Transverse colon (tissue), 4 donors: ENCODE measurements around the gene PPIL1. TPM values are rescaled to one million over a fixed set of nuclear protein-coding genes. Genes with fewer than 3 reads are reported as not detected.

ENCODE experiments used
- DNase-seq: peaks from one replicate; pipeline ENCODE4 v3.0.0-alpha.2; 2019
- H3K27ac ChIP-seq, 4 donors: fragments of 200-600 bp; sonication (generic); 2 replicates each; pipeline ENCODE4 v1.5.1; 2016 to 2018; ENCODE audit warnings: inconsistent platforms in 4 of 4
- H3K27me3 ChIP-seq: fragments of 200-600 bp; sonication (generic); 2 replicates; pipeline ENCODE4 v1.5.1; 2017; ENCODE audit warnings: inconsistent platforms
- H3K36me3 ChIP-seq, 4 donors: fragments of 200-600 bp; sonication (generic); 2 replicates each; pipeline ENCODE4 v1.5.1; 2017 to 2019; ENCODE audit warnings: inconsistent platforms in 4 of 4
- H3K4me1 ChIP-seq, 4 donors: fragments of 200-600 bp; sonication (generic); 2 replicates each; pipeline ENCODE4 v1.5.1; 2017 to 2020; ENCODE audit warnings: inconsistent platforms in 4 of 4
- H3K4me3 ChIP-seq, 4 donors: fragments of 200-600 bp; sonication (generic); 1 replicate in 1 of 4; 2 replicates in 3 of 4; pipeline versions ENCODE4 v1.5.1 to v1.6.1; 2017 to 2019; ENCODE audit warnings: inconsistent platforms in 4 of 4
- H3K9me3 ChIP-seq, 2 donors: fragments of 200-600 bp; sonication (generic); 2 replicates each; pipeline ENCODE4 v1.5.1; 2017 to 2019; ENCODE audit warnings: inconsistent platforms in 2 of 2
- CTCF ChIP-seq, 5 experiments: fragments of 200-600 bp in 3 of 5; fragments of 450-650 bp in 2 of 5; sonication (generic) in 3 of 5; IDR thresholded peaks; 1 replicate in 2 of 5; 2 replicates in 3 of 5; pipeline ENCODE4 v1.5.1; 2016 to 2017; ENCODE audit warnings: antibody characterized with exemption in 5 of 5, inconsistent platforms in 3 of 5, mild to moderate bottlenecking in 2 of 5, moderate library complexity in 1 of 5
- EP300 ChIP-seq: sonication (generic); formaldehyde crosslinking; IDR thresholded peaks from one replicate; pipeline ENCODE4 v1.6.1; 2017; ENCODE audit warnings: antibody characterized with exemption, low read depth
- POLR2A ChIP-seq: fragments of 450-650 bp; IDR thresholded peaks from one replicate; pipeline ENCODE4 v1.6.1; 2016; ENCODE audit warnings: antibody characterized with exemption, mild to moderate bottlenecking, moderate library complexity
- POLR2AphosphoS5 ChIP-seq, 3 donors: sonication (generic); formaldehyde crosslinking; IDR thresholded peaks; one replicate each; pipeline ENCODE4 v1.6.1; 2016; ENCODE audit warnings: antibody characterized with exemption in 3 of 3
- WGBS, 2 donors: methylation state at CpG; one replicate each; pipeline ENCODE4 v1.1.5; 2018; ENCODE audit warnings: low coverage in 1 of 2; 5-methylcytosine and 5-hydroxymethylcytosine counted together
- in situ Hi-C, 4 donors: fragments of 200-750 bp; cut with MboI; loops; one replicate each; pipeline versions ENCODE4 v1.15.0 to v1.15.1; 2017; ENCODE audit warnings: low sequenced_read_pairs in 3 of 4, low pct_ligation_motif_present in 1 of 4, low pct_unique_long_range_greater_than_20kb in 1 of 4
- intact Hi-C: fragments of 100-400 bp; cut with DNase I; formaldehyde crosslinking; loops from one replicate; pipeline ENCODE4 v1.15.1; 2023; ENCODE audit warnings: low total_unique reads
- total RNA-seq, 4 donors: library from RNA; depleted of rRNA; stranded (reverse); fragments of >200 nt; gene quantifications; one replicate each; pipeline ENCODE4 v1.1.0, GENCODE V29; 2016

The PPIL1 gene
- total RNA-seq, 4 donors from 2014 or later = 1.00 to 5.6 (median 3.3) TPM

DNA sequence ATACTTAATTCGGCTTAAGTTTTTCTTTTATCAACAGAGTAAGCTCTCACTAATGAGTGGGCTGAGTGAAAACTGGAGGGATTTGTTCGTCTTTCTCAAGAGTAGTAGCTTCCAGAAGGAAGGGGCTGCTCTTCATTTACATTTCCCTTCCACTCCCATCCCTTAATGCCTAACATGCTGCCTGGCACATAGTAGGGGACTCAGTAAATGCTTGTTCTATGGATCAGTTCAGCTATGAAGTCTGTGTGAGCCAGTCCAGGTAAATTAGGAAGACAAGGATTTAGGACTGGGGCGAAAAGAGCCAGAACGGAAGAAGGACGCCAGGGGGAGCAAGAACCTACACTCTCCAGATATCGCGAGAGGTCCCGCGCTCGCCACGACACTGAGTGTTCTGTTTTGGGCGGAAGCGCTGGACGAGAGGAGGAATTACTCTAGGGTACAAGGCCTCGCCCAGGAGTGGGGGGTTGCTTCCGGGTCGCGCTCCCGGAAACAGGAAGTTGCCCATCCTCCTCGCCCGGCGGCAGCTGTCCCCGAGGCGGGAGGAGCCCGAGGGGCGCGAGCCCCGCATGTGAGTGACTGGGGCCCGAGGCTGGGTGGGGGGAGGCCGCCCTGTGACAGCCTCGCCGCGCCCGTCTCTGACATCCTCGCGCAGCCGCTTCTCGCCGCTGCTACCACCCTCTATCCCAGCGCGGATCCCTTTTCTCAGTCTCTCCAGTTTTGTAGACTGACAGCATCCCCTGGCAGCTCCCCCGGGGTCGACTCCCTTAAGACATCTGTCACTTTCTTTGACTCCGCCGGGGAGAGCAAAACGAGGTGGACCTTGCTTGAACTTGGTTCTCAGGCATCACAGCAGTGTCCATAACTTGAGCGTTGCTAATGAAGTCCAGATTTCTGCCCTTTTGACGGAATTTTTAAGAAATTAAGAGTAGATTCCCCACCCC, 11.1 kb upstream of the PPIL1 start, which contains the start of gene C6orf89:
C6orf89 (plus strand) TSS at position 492 of the 941 bp plus-strand sequence. CDS start 13,493 bp downstream, outside the sequence.
- DNase-seq = peak; percentile 98
- TF ChIP-seq CTCF (IDR thresholded peaks at IDR 0.05) (peak; percentile 81 to 99 (median 87)), POLR2AphosphoS5 (IDR thresholded peaks at IDR 0.05) (peak; percentile 75 to 87 (median 86)), POLR2A (peak; percentile 79), EP300 (no peak)
- Histone ChIP-seq H3K9me3 (no peaks in the 10 kb centered on the region), H3K27ac (peak within 1 kb of the TSS; percentile 81 to 91 (median 86)), H3K4me3 (peak within 1 kb of the TSS; percentile 55 to 98 (median 87)), H3K4me1 (peaks cover 0 to 28% (median 13%) of the 10 kb centered on the region in 4 donors), H3K27me3 (no peaks in the 10 kb centered on the region), H3K36me3 (no peaks in the 10 kb centered on the region)
- in situ Hi-C loops = loop anchor here (10.0 to 25.0 kb wide), 4 partner anchors 99 to 329 kb away; partner anchors contain the start of genes FGD2 (in 3 of the 4) and MTCH1 (in 1 of the 4)
- intact Hi-C loops = loop anchor here (10.0 kb wide), 1 partner anchor 329 kb away; no protein-coding TSS in a partner anchor
- 2 to 21% methylated on average over 5 to 41 of the region's 48 CpGs for WGBS, 2 donors

- in situ Hi-C loops (loop anchor here (10.0 to 25.0 kb wide), 4 partner anchors 100 to 330 kb away; partner anchors contain the start of genes FGD2 (in 3 of the 4) and MTCH1 (in 1 of the 4)), intact Hi-C loops (loop anchor here (10.0 kb wide), 1 partner anchor 330 kb away; no protein-coding TSS in a partner anchor)
- 96 to 100% methylated on average over 1 to 3 of the region's 3 CpGs for WGBS, 2 donors
- Histone ChIP-seq H3K9me3 (no peaks in the 10 kb centered on the region), H3K27ac (peak overlapping the region in 1 of 4 donors; percentile 81), H3K36me3 (no peaks in the 10 kb centered on the region), H3K4me1 (peaks cover 0 to 28% (median 13%) of the 10 kb centered on the region in 4 donors), H3K4me3 (no peak overlapping the region), H3K27me3 (peaks cover 5% of the 10 kb centered on the region)
- no peak for DNase-seq
- TF ChIP-seq CTCF (IDR thresholded peaks at IDR 0.05) = no peak
- TF ChIP-seq EP300 = no peak
- TF ChIP-seq POLR2A = no peak
- TF ChIP-seq POLR2AphosphoS5 (IDR thresholded peaks at IDR 0.05) = no peak
Observed at GRCh38 chr6:36884610-36885009, 10.0 kb upstream of the PPIL1 start.

DNA sequence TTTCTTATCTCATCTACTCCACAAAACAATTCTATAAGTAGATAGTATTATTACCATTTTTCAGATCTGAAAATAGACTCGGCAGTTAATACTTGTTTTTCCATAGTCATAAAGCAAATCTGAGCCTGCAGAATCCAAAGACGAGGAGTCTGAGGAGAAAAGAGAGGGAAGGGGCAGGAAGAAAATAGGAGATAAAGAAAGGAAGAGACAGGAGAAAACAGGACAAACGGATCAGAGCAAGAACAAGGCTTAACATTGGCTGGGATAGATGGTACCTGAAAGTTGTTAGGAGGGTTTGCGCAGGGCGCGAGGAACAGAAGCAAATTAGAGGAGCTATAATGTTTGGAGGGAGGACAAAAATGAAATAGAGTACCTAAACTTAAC, 639 bp upstream of the PPIL1 start:
- H3K4me3 ChIP-seq = peak overlapping the region; percentile 83 to 95 (median 92)
- in situ Hi-C loops (loop anchor here (25.0 kb wide), 2 partner anchors 137 to 337 kb away; partner anchors contain the start of gene FGD2 (in 3 of the 4)), intact Hi-C loops (no loop called here)
- H3K36me3 ChIP-seq = no peaks in the 10 kb centered on the region
- H3K4me1 ChIP-seq = peaks cover 6 to 19% (median 15%) of the 10 kb centered on the region in 4 donors
- no peaks in the 10 kb centered on the region for H3K9me3 ChIP-seq
- H3K27ac ChIP-seq = peak overlapping the region; percentile 84 to 91 (median 89)
- TF ChIP-seq POLR2A (no peak), EP300 (no peak), POLR2AphosphoS5 (IDR thresholded peaks at IDR 0.05) (no peak), CTCF (IDR thresholded peaks at IDR 0.05) (no peak)
- no peak for DNase-seq
- 27 to 30% methylated on average over 6 of the region's 6 CpGs for WGBS, 2 donors
- H3K27me3 ChIP-seq = peaks cover 14% of the 10 kb centered on the region
